Measurements from ENCODE around the gene NPPC. TPM values are rescaled to one million over a fixed set of nuclear protein-coding genes. Genes with fewer than 3 reads are reported as not detected.
"Not testable (repeated sequence)": the region's sequence is repeated elsewhere in the genome, so short reads cannot be mapped to it uniquely, and the experiment has no call there.

Gene NPPC
- total RNA-seq, 1 donor from 2014 or later, result 1.6 TPM

GRCh38 chr2:231947694-231948093, 21.5 kb upstream of the NPPC start:
- no peak overlapping the region for H3K4me3 Mint-ChIP-seq
- intact Hi-C loops (cut with micrococcal nuclease), result no loop called here
- H3K27ac Mint-ChIP-seq, result no peak overlapping the region
- H3K36me3 Mint-ChIP-seq (ENCODE audit: low read depth), result no peaks in the 10 kb centered on the region
- H3K4me1 Mint-ChIP-seq (ENCODE audit: low read depth), result no peaks in the 10 kb centered on the region
- H3K9me3 Mint-ChIP-seq, result no peaks in the 10 kb centered on the region
- DNase-seq (ENCODE audit: low spot score), result no peak
- H3K27me3 Mint-ChIP-seq (ENCODE audit: insufficient read depth), result peaks cover 13% of the 10 kb centered on the region

- H3K4me3 Mint-ChIP-seq; H3K36me3 Mint-ChIP-seq (ENCODE audit: low read depth); intact Hi-C loops (cut with micrococcal nuclease): not testable (repeated sequence)
Observed at GRCh38 chr2:231947112-231947511, 20.9 kb upstream of the NPPC start.

DNA sequence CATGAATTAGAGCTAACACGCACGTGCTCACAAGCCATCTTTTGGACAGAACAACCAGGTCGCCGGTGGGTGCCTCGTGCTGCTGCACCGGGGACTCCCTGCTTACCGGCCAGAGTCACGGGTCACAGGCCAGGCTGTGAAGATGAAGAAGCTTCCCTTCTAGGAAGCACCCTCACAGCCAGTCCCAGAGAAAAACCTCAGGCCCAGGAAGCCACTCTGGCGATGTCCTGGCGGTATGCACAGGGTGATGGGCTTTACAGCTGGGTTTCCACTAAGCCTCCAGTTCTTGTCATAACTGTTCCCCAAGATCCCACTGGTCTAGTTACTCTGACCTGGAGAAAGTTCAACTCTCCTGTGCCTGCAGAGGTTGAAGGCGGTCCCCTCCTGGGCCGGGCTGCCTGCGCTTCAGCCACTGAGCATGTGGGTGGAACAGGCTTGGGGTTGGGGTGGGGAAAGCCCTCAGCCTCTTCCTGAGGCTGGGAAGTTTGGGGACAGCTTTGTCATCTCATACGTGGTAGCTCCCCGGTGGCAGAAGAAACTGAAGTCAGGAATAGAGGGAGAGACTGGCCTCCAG, 20.1 kb upstream of the NPPC start:
- H3K4me3 Mint-ChIP-seq, result no peak overlapping the region
- peaks cover 13% of the 10 kb centered on the region for H3K27me3 Mint-ChIP-seq (ENCODE audit: insufficient read depth)
- DNase-seq (ENCODE audit: low spot score), result no peak
- H3K4me1 Mint-ChIP-seq (ENCODE audit: low read depth), result no peaks in the 10 kb centered on the region
- no peaks in the 10 kb centered on the region for H3K9me3 Mint-ChIP-seq
- no peaks in the 10 kb centered on the region for H3K36me3 Mint-ChIP-seq (ENCODE audit: low read depth)
- H3K27ac Mint-ChIP-seq, result no peak overlapping the region
- intact Hi-C loops (cut with micrococcal nuclease), result no loop called here

More at GRCh38 chr2:231947112-231947511, 20.9 kb upstream of the NPPC start:
- not testable (repeated sequence) for H3K27ac Mint-ChIP-seq; H3K4me1 Mint-ChIP-seq (ENCODE audit: low read depth); DNase-seq (ENCODE audit: low spot score); H3K9me3 Mint-ChIP-seq
- H3K27me3 Mint-ChIP-seq (ENCODE audit: insufficient read depth), result peaks cover 16% of the 10 kb centered on the region

GRCh38 chr2:231942180-231942579, 16.0 kb upstream of the NPPC start:
- Mint-ChIP-seq H3K36me3 (ENCODE audit: low read depth) (no peaks in the 10 kb centered on the region), H3K27me3 (ENCODE audit: insufficient read depth) (peaks cover 10% of the 10 kb centered on the region), H3K27ac (no peak overlapping the region), H3K4me1 (ENCODE audit: low read depth) (no peaks in the 10 kb centered on the region), H3K9me3 (no peaks in the 10 kb centered on the region), H3K4me3 (no peak overlapping the region)
- DNase-seq (ENCODE audit: low spot score), result no peak
- intact Hi-C loops (cut with micrococcal nuclease), result no loop called here

GRCh38 chr2:231941673-231942072, 15.5 kb upstream of the NPPC start:
- Mint-ChIP-seq H3K27ac (no peak overlapping the region), H3K4me3 (no peak overlapping the region), H3K4me1 (ENCODE audit: low read depth) (no peaks in the 10 kb centered on the region), H3K27me3 (ENCODE audit: insufficient read depth) (peaks cover 10% of the 10 kb centered on the region), H3K9me3 (no peaks in the 10 kb centered on the region), H3K36me3 (ENCODE audit: low read depth) (no peaks in the 10 kb centered on the region)
- DNase-seq (ENCODE audit: low spot score), result no peak
- intact Hi-C loops (cut with micrococcal nuclease), result no loop called here

GRCh38 chr2:231940795-231941194, 14.6 kb upstream of the NPPC start:
- no peaks in the 10 kb centered on the region for H3K36me3 Mint-ChIP-seq (ENCODE audit: low read depth)
- DNase-seq (ENCODE audit: low spot score), result no peak
- no peaks in the 10 kb centered on the region for H3K9me3 Mint-ChIP-seq
- intact Hi-C loops (cut with micrococcal nuclease), result no loop called here
- H3K4me3 Mint-ChIP-seq, result no peak overlapping the region
- H3K27ac Mint-ChIP-seq, result no peak overlapping the region
- no peaks in the 10 kb centered on the region for H3K4me1 Mint-ChIP-seq (ENCODE audit: low read depth)
- H3K27me3 Mint-ChIP-seq (ENCODE audit: insufficient read depth), result peaks cover 10% of the 10 kb centered on the region

- Mint-ChIP-seq H3K27me3 (ENCODE audit: insufficient read depth) (peaks cover 10% of the 10 kb centered on the region), H3K4me3 (no peak overlapping the region), H3K36me3 (ENCODE audit: low read depth) (no peaks in the 10 kb centered on the region), H3K9me3 (no peaks in the 10 kb centered on the region), H3K4me1 (ENCODE audit: low read depth) (no peaks in the 10 kb centered on the region), H3K27ac (no peak overlapping the region)
- intact Hi-C loops (cut with micrococcal nuclease), result no loop called here
- no peak for DNase-seq (ENCODE audit: low spot score)
Observed at GRCh38 chr2:231939022-231939421, 12.8 kb upstream of the NPPC start.

DNA sequence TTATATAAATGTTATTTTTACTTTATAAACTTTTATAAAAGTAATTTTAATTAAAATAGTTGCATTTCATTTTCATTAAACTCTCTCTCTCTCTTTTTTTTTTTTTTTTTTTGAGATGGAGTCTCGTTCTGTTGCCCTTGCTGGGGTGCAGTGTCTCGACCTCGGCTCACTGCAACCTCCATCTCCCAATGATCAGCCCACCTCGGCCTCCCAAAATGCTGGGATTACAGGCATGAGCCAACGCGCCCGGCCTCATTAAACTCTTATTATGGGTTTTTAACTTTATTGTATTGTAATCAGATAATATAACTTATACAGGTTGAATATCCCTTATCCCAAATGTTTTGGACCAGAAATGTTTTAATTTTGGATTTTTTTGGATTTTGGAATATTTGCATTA, 10.9 kb upstream of the NPPC start:
- Mint-ChIP-seq H3K36me3 (ENCODE audit: low read depth) (no peaks in the 10 kb centered on the region), H3K27me3 (ENCODE audit: insufficient read depth) (peaks cover 5% of the 10 kb centered on the region), H3K4me1 (ENCODE audit: low read depth) (no peaks in the 10 kb centered on the region), H3K27ac (no peak overlapping the region), H3K9me3 (no peaks in the 10 kb centered on the region), H3K4me3 (no peak overlapping the region)
- no peak for DNase-seq (ENCODE audit: low spot score)
- intact Hi-C loops (cut with micrococcal nuclease), result no loop called here

DNA sequence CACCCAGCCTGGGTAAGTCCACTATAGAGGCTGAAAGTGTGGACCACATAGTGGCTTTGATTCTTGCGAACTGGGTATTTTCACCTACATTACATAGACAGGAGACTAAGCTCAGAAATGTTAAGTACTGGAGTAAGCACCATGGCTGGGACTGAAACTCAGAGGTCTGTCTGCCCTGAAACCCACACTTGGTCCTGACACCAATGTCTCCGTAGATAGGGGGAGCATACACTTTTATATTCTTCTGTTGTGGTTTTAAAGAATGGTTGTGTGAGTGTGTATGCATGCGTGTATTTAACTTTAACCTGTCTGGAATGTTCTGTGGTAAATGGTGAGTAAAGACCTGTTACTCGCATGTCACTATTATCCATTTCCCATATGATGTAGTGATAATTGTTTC, 10.3 kb upstream of the NPPC start:
- intact Hi-C loops (cut with micrococcal nuclease), result no loop called here
- H3K36me3 Mint-ChIP-seq (ENCODE audit: low read depth), result no peaks in the 10 kb centered on the region

GRCh38 chr2:231935815-231936214, 9.6 kb upstream of the NPPC start:
- Mint-ChIP-seq H3K9me3 (no peaks in the 10 kb centered on the region), H3K4me3 (no peak overlapping the region), H3K27ac (no peak overlapping the region), H3K27me3 (ENCODE audit: insufficient read depth) (peaks cover 4% of the 10 kb centered on the region), H3K36me3 (ENCODE audit: low read depth) (no peaks in the 10 kb centered on the region), H3K4me1 (ENCODE audit: low read depth) (no peaks in the 10 kb centered on the region)
- no peak for DNase-seq (ENCODE audit: low spot score)
- intact Hi-C loops (cut with micrococcal nuclease), result no loop called here

More for the DNA sequence above, 10.3 kb upstream of the NPPC start:
- DNase-seq (ENCODE audit: low spot score), result no peak
- Mint-ChIP-seq H3K9me3 (no peaks in the 10 kb centered on the region), H3K4me3 (no peak overlapping the region), H3K27me3 (ENCODE audit: insufficient read depth) (peaks cover 5% of the 10 kb centered on the region), H3K4me1 (ENCODE audit: low read depth) (no peaks in the 10 kb centered on the region), H3K27ac (no peak overlapping the region)

DNA sequence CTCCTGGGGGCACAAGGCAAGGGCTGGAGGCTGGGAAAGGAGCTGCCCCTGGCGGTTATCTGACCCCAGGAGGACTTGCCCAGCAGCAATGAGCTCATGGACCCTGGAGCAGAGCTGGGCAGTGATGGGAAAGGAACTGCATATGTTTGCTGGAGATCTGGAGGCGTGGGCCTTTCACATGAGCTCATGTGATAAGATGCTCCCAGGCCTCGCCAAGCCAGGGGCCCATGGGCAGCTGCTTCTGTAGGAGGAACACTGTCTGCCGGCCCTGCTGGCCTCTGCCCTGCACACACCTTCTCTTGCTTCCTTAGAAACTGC, 9.0 kb upstream of the NPPC start:
- DNase-seq (ENCODE audit: low spot score), result no peak
- Mint-ChIP-seq H3K4me1 (ENCODE audit: low read depth) (no peaks in the 10 kb centered on the region), H3K9me3 (no peaks in the 10 kb centered on the region), H3K36me3 (ENCODE audit: low read depth) (no peaks in the 10 kb centered on the region), H3K27ac (no peak overlapping the region), H3K4me3 (no peak overlapping the region), H3K27me3 (ENCODE audit: insufficient read depth) (peaks cover 6% of the 10 kb centered on the region)
- intact Hi-C loops (cut with micrococcal nuclease), result no loop called here

DNA sequence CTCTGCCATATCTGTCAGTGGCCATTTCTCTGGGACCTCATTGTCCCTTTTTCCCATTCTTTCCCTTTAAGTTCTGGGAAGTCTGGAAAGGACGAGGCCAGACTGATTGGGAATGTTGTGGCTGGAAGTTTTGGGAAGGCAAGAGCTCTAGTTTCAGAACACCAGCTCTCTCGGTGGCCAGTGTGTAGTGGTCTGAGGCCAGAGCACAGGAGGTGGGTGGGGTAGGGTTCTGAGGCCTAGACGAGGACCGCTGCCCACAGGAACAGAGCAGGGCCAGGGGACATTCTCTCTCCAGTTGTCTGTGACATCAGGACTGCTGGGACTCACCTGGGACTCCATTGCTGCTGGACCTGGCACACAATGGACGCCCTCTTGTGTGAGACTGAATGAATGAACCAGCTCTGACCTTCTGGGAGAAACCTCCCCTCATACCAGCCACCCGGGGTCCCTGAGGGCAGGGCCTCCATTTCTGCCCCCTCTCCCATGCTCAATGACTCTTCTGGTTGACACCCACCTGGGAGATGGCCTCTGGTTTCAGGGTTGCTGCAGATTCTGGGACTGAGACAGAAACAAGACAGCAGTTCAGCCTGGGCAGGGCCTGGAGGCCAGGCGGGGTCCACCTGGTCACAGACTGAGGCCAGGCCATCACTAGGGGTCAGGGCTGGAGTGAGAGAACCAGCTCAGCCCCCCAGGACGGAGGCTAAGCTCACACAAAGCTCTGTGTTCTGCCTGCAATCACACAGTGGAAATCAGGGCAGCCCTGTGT, 8.4 kb upstream of the NPPC start:
- Mint-ChIP-seq H3K4me1 (ENCODE audit: low read depth) (no peaks in the 10 kb centered on the region), H3K27me3 (ENCODE audit: insufficient read depth) (peaks cover 9% of the 10 kb centered on the region), H3K9me3 (no peaks in the 10 kb centered on the region), H3K36me3 (ENCODE audit: low read depth) (no peaks in the 10 kb centered on the region), H3K27ac (no peak overlapping the region), H3K4me3 (no peak overlapping the region)
- intact Hi-C loops (cut with micrococcal nuclease), result no loop called here
- no peak for DNase-seq (ENCODE audit: low spot score)

- intact Hi-C loops (cut with micrococcal nuclease), result no loop called here
- H3K27ac Mint-ChIP-seq, result no peak overlapping the region
- H3K27me3 Mint-ChIP-seq (ENCODE audit: insufficient read depth), result peaks cover 14% of the 10 kb centered on the region
- no peaks in the 10 kb centered on the region for H3K9me3 Mint-ChIP-seq
- no peak overlapping the region for H3K4me3 Mint-ChIP-seq
- H3K4me1 Mint-ChIP-seq (ENCODE audit: low read depth), result no peaks in the 10 kb centered on the region
- no peaks in the 10 kb centered on the region for H3K36me3 Mint-ChIP-seq (ENCODE audit: low read depth)
- no peak for DNase-seq (ENCODE audit: low spot score)
Observed at GRCh38 chr2:231933916-231934401, 7.8 kb upstream of the NPPC start.

Data from activated T-helper 1 cell treated with anti-CD3 and anti-CD28 coated beads, Interleukin-12 subunit alpha, Interleukin-12 subunit beta, Interleukin-2, Interleukin-4 antibody, amounts not matched to agents 30 ng/mL and 10 ng/mL and 1 ng/mL, durations not matched to agents 14 hours and 24 hours and 36 hours (primary cell).